SIG-M5 treated with dmso at 0.1 percent for 504 hours (cell line): ENCODE data around the gene GOLGA8J.
"Not testable (repeated sequence)": the region's sequence is repeated elsewhere in the genome, so short reads cannot be mapped to it uniquely, and the experiment has no call there.

Experiments used
- DNase-seq: peaks from one replicate; lab custom pipeline; 2025; ENCODE audit not compliant: unreplicated experiment; lab: John Stamatoyannopoulos, UW

GOLGA8J gene

GRCh38 chr15:30073915-30074314 is 8.8 kb upstream of the GOLGA8J start:
- no peak for DNase-seq

- not testable (repeated sequence) for DNase-seq
Observed at GRCh38 chr15:30080816-30081215, 1.9 kb upstream of the GOLGA8J start.

- not testable (repeated sequence) for DNase-seq
Observed at GRCh38 chr15:30097827-30098226, 15.1 kb downstream of the GOLGA8J start.

GRCh38 chr15:30102890-30103289 is 20.1 kb downstream of the GOLGA8J start:
- DNase-seq = not testable (repeated sequence)

- DNase-seq = not testable (repeated sequence)
Observed at GRCh38 chr15:30103941-30104507, 21.3 kb downstream of the GOLGA8J start.

GRCh38 chr15:30110591-30110990 is 27.8 kb downstream of the GOLGA8J start:
- DNase-seq = not testable (repeated sequence)

GRCh38 chr15:30130066-30130465 is 47.3 kb downstream of the GOLGA8J start:
- not testable (repeated sequence) for DNase-seq

GRCh38 chr15:30134751-30135150 is 52.0 kb downstream of the GOLGA8J start, which contains the start of gene GOLGA8T:
GOLGA8T (plus strand) TSS chr15:30135051; CDS start chr15:30135149, 98 bp downstream.
- not testable (repeated sequence) for DNase-seq
